Myocyte (in vitro differentiated cells): ENCODE results near the gene B9D1. TPM values are rescaled to one million over a fixed set of nuclear protein-coding genes. Genes with fewer than 3 reads are reported as not detected.

Experiments used
- DNase-seq: peaks from one replicate; pipeline ENCODE4 v3.0.0-alpha.2; 2012; ENCODE audit warnings: low read depth
- total RNA-seq: library from RNA; depleted of rRNA; stranded (reverse); fragments of >200 nt; gene quantifications from 2 replicates; pipeline ENCODE4 v1.2.3, GENCODE V29; 2014

B9D1 gene
- total RNA-seq, 1 donor from 2014 or later: 13.9 TPM

- DNase-seq: no peak
Measured at GRCh38 chr17:19339341-19339815, 23.1 kb downstream of the B9D1 start.

GRCh38 chr17:19338031-19338990 lies 24.2 kb downstream of the B9D1 start:
- DNase-seq: peak; percentile 43

GRCh38 chr17:19337712-19338023 lies 24.9 kb downstream of the B9D1 start:
- no peak for DNase-seq

- DNase-seq: no peak
Measured at GRCh38 chr17:19336938-19337711, 25.4 kb downstream of the B9D1 start.

GRCh38 chr17:19335951-19336631 lies 26.4 kb downstream of the B9D1 start:
- DNase-seq: no peak

GRCh38 chr17:19334331-19334730 lies 28.2 kb downstream of the B9D1 start:
- no peak for DNase-seq

- no peak for DNase-seq
Measured at GRCh38 chr17:19333736-19334290, 28.7 kb downstream of the B9D1 start.

GRCh38 chr17:19333132-19333440 lies 29.4 kb downstream of the B9D1 start:
- no peak for DNase-seq

- no peak for DNase-seq
Measured at GRCh38 chr17:19332371-19333131, 30.0 kb downstream of the B9D1 start.

- DNase-seq: no peak
Measured at GRCh38 chr17:19331543-19332245, 30.8 kb downstream of the B9D1 start.

GRCh38 chr17:19331134-19331533 lies 31.4 kb downstream of the B9D1 start:
- peak; percentile 44 for DNase-seq

GRCh38 chr17:19330271-19330670 lies 32.3 kb downstream of the B9D1 start:
- no peak for DNase-seq

- DNase-seq: no peak
Measured at GRCh38 chr17:19329839-19330238, 32.7 kb downstream of the B9D1 start.

- no peak for DNase-seq
Measured at GRCh38 chr17:19329136-19329535, 33.4 kb downstream of the B9D1 start.

GRCh38 chr17:19328441-19329061 lies 34.0 kb downstream of the B9D1 start:
- no peak for DNase-seq

GRCh38 chr17:19327031-19327783 lies 35.3 kb downstream of the B9D1 start:
- DNase-seq: peak; percentile 63

- DNase-seq: no peak
Measured at GRCh38 chr17:19325542-19325941, 37.0 kb downstream of the B9D1 start.

- DNase-seq: no peak
Measured at GRCh38 chr17:19322861-19323260, 39.7 kb downstream of the B9D1 start.

GRCh38 chr17:19322129-19322505 lies 40.4 kb downstream of the B9D1 start:
- DNase-seq: no peak
